Activated T-cell treated with anti-CD3 and anti-CD28 coated beads for 1 hour (primary cell): ENCODE measurements around the gene UBE2L3.

ENCODE experiments used
- DNase-seq: peaks from one replicate; pipeline ENCODE4 v3.0.0-alpha.2; 2020; ENCODE audit warnings: low read depth

Gene UBE2L3

DNA sequence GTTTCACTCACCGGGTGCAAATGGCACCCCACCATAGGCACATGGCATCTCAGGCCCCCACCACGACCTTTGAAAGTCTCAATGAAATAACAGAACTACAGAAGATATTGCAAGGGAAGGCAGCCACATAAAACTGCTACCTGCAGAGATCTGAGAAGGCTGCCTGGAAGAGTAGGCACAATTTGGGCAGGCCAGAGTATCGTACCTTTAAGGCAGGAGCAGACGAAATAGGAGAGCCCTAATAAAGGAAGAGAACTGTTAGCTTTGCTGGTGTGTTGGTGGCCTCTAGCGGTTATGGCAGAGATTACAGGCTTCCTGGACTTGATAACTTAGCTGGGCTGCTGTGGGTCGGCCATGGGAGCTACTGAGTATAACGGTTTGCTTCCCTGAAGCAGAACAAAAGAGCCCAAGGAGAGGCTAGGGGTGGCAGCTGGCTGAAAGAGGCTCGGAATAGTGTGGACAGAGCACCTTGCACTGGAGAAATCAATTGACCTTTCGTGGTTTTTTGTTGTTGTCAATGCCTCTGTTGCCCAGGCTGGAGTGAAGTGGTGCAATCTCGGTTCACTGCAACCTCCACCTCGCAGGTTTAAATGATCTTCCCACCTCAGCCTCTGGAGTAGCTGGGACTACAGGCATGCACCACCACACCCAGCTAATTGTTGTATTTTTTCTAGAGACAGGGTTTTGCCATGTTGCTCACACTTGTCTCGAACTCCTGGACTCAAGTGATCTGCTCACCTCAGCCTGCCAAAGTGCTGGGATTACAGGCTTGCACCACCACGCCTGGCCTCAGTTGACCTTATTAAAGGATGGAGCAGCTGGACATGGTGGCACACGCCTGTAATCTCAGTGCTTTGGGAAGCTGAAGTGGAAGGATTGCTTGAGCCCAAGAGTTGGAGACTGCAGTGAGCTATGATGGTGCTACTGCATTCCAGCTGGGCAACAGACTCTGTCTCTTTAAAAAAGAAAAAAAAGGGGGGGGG is 79.4 kb downstream of the UBE2L3 start:
- DNase-seq = peak; percentile 68

DNA sequence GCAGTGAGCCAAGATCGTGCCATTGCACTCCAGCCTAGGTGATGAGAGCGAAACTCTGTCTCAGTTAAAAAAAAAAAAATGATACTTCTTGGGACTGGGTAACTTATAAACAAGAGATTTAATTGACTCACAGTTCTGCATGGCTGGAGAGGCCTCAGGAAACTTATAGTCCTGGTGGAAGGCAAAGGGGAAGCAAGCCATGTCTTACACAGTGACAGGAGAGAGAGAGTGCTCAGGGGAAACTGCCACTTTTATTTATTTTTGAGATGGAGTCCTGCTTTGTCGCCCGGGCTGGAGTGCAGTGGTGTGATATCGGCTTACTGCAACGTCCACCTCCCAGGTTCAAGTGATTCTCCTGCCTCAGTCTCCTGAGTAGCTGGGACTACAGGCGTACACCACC is 82.8 kb downstream of the UBE2L3 start:
- DNase-seq = no peak

- DNase-seq = no peak
These were observed 83.5 kb downstream of the UBE2L3 start for GRCh38 chr22:21650823-21651520.

- no peak for DNase-seq
These were observed 84.1 kb downstream of the UBE2L3 start for GRCh38 chr22:21651521-21652009.

DNA sequence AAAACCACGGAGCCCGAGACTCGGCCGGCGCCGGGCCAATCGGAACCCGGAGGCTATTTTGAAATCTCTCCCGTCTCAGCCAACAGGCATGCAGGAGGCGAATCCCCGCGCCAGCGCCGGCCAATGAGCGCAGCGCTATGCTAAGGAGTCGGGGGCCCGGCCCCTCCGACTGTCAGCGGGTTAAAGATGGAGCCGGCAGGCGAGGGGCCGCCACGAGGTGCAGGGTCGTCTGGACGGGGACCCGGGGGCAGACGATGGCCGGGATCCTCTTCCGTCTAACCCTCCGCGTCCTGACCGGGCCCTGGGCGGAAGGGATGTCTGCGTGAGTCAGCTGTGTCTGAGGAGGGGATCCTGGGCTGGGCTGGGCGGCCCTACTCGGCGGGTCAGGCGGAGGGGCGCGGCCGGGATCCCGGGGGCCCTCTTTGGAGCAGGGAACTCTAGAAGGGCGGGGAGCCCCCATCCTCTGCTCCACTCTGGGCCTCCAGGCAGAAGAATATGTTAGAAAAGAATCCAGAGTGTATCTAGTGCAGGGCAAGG is 84.6 kb downstream of the UBE2L3 start:
- DNase-seq = peak; percentile 76

GRCh38 chr22:21652547-21653545 is 85.3 kb downstream of the UBE2L3 start:
- DNase-seq = no peak

GRCh38 chr22:21657020-21657359 is 89.5 kb downstream of the UBE2L3 start:
- no peak for DNase-seq

- peak; percentile 71 for DNase-seq
These were observed 90.0 kb downstream of the UBE2L3 start for GRCh38 chr22:21657360-21658032.

DNA sequence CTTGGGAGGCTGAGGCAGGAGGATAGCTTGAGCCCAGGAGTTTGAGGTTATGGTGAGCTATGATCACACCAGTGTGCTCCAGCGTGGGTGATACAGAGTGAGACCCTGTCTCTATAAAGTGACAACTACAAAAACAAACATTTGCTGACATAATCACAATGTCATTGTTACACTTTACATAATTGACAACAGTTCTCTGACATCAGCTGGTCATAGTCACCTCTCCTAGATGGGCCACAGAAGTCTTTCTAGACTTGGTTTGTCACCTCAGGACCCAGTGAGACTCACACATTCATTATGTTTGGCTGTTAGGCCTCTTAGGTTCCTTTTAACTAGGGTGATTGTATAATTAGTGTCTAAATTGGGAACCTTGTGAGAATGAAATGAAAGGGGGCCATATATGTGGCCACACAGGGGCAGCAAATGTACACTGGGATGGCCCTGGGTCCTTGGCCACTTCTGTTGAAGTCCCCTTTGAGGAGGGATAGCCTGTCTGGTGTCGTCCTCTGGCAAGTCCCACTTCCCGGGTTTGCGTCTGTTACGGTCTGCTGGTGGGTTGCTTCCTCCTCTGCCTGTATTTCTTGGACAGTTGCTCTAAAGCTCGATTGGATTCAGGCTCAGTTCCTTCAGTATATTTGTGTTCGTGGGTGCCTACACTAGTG is 92.5 kb downstream of the UBE2L3 start:
- DNase-seq = no peak

DNA sequence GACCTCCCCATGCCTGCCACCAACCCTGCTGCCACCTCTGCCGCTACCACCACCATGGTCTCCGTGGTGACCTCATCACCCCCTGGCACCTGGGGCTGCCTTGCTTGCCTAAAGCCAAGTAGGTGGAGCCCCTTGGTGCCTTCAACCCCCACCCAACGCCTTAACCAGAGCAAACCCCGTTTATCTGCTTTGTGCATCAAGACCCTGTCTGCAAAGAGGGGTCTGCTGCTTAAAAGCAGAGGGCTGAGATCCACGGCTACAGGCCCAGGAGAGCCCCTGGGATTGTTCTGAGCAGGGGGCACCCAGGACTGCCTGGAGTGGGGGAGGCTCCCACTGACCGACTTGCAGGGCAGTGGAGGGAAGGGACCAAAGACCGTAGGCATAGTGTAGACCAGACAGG is 93.4 kb downstream of the UBE2L3 start:
- no peak for DNase-seq

DNA sequence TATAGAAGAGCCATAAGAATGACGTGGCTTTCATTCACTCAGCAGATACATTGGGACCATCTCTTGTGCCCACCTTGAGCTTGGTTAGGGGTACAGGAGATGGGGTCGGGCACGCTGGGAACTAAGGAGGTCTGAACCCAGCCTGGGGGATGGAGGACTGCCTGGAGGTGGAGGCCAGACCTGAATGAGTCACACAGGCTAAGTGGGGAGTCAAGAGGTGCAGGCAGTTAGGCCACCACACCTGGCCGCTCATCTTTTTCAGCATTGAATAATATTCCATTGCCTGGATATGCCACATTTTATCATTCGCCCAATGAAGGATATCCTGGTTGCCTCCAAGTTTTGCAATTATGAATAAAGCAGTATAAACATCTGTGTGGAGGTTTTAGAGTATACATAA is 94.5 kb downstream of the UBE2L3 start:
- no peak for DNase-seq

- DNase-seq = no peak
These were observed 96.2 kb downstream of the UBE2L3 start for GRCh38 chr22:21663738-21664137.

- no peak for DNase-seq
These were observed 97.7 kb downstream of the UBE2L3 start for GRCh38 chr22:21665047-21665851.

- DNase-seq = no peak
These were observed 99.3 kb downstream of the UBE2L3 start for GRCh38 chr22:21666786-21667185.

DNA sequence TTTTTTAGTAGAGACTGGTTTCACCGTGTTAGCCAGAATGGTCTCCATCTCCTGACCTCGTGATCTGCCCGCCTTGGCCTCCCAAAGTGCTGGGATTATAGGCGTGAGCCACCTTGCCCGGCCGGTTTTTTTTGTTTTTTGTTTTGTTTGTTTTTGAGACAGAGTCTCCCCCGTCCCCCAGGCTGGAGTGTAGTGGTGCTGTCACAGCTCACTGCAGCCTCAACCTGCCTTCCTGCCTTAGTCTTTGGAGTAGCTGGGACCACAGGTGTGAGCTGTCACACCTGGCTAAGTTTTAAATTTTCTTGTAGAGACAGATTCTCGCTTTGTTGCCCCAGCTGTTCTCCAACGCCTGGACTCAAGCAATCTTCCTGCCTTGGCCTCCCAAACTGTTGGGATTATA is 101.5 kb downstream of the UBE2L3 start:
- no peak for DNase-seq

GRCh38 chr22:21672107-21672629 is 104.7 kb downstream of the UBE2L3 start:
- DNase-seq = no peak
